Endodermal cell (in vitro differentiated cells): ENCODE results near the gene RBM34. TPM values are rescaled to one million over a fixed set of nuclear protein-coding genes. Genes with fewer than 3 reads are reported as not detected.
"Not testable (repeated sequence)": the region's sequence is repeated elsewhere in the genome, so short reads cannot be mapped to it uniquely, and the experiment has no call there.

ENCODE experiments used
- DNase-seq: peaks from one replicate; pipeline ENCODE4 v3.0.0-alpha.2; 2017
- H3K27ac ChIP-seq: 2 replicates; pipeline ENCODE4 v1.5.1; 2013; ENCODE audit warnings: mild to moderate bottlenecking, low read depth, low read length, moderate library complexity
- H3K27me3 ChIP-seq: 2 replicates; pipeline ENCODE4 v1.6.1; 2013; ENCODE audit warnings: mild to moderate bottlenecking, low read length, moderate library complexity; ENCODE audit not compliant: insufficient read depth, control insufficient read depth, poor library complexity, severe bottlenecking
- H3K36me3 ChIP-seq: 2 replicates; pipeline ENCODE4 v1.7.0; 2013; ENCODE audit warnings: mild to moderate bottlenecking, low read length, moderate library complexity; ENCODE audit not compliant: control insufficient read depth, insufficient read depth
- H3K4me1 ChIP-seq: one replicate; pipeline ENCODE4 v1.7.0; 2013; ENCODE audit warnings: low read length; ENCODE audit not compliant: control insufficient read depth, insufficient read depth
- H3K4me3 ChIP-seq: 2 replicates; pipeline ENCODE4 v1.5.1; 2013; ENCODE audit warnings: mild to moderate bottlenecking, low read length, moderate library complexity
- H3K9ac ChIP-seq: 2 replicates; pipeline ENCODE4 v1.6.1; 2013; ENCODE audit warnings: mild to moderate bottlenecking, low read length, moderate library complexity; ENCODE audit not compliant: poor library complexity, severe bottlenecking; ENCODE audit errors: extremely low read depth
- H3K9me3 ChIP-seq: 2 replicates; pipeline ENCODE4 v1.6.1; 2013; ENCODE audit warnings: mild to moderate bottlenecking, low read length, moderate library complexity; ENCODE audit not compliant: control insufficient read depth
- H3K27ac Mint-ChIP-seq: 2 replicates; pipeline ENCODE4 v1.8.0; 2020; ENCODE audit warnings: mixed read lengths
- H3K27me3 Mint-ChIP-seq: 2 replicates; pipeline ENCODE4 v1.8.0; 2021; ENCODE audit warnings: mild to moderate bottlenecking, mixed read lengths; ENCODE audit not compliant: insufficient read depth
- H3K36me3 Mint-ChIP-seq: 2 replicates; pipeline ENCODE4 v1.8.0; 2020; ENCODE audit warnings: low read depth, mixed read lengths
- H3K4me1 Mint-ChIP-seq: 2 replicates; pipeline ENCODE4 v1.8.0; 2020; ENCODE audit warnings: mixed read lengths
- H3K4me3 Mint-ChIP-seq: 2 replicates; pipeline ENCODE4 v1.8.0; 2020; ENCODE audit warnings: mild to moderate bottlenecking, moderate library complexity, mixed read lengths
- H3K9me3 Mint-ChIP-seq: 2 replicates; pipeline ENCODE4 v1.8.0; 2020; ENCODE audit warnings: mild to moderate bottlenecking, mixed read lengths
- WGBS, 2 experiments: methylation state at CpG; one replicate each; pipeline versions ENCODE4 v1.1.5 to v1.1.7; 2013; ENCODE audit warnings: missing lambda C conversion rate in 2 of 2, mixed read lengths in 1 of 2; ENCODE audit not compliant: insufficient coverage in 1 of 2, insufficient read length in 1 of 2; 5-methylcytosine and 5-hydroxymethylcytosine counted together
- microRNA-seq: library from miRNA; unstranded; fragments of <30 nt; microRNA quantifications from one replicate; pipeline ENCODE4 v1.2.0, GENCODE V29; 2020; ENCODE audit warnings: borderline microRNAs expressed
- total RNA-seq, 2 donors: library from RNA; stranded (reverse); fragmentation: NEBNext Ultra II Directional in 1 of 2; extraction: Animal tissue kit (Norgen Biotek cat#: 25700) in 1 of 2; gene quantifications; 2 replicates in 1 of 2; 3 replicates in 1 of 2; pipeline ENCODE4 v1.2.1, GENCODE V29; 2021
- TF ChIP-seq, protein P1 (sequence below): fragments of 200-600 bp; sonication (generic); conservative IDR thresholded peaks from 2 replicates; pipeline ENCODE4 v1.5.0; 2021; ENCODE audit warnings: antibody characterized with exemption, mild to moderate bottlenecking

RBM34 gene
- total RNA-seq, 2 donors from 2014 or later: 104 to 127 TPM

DNA sequence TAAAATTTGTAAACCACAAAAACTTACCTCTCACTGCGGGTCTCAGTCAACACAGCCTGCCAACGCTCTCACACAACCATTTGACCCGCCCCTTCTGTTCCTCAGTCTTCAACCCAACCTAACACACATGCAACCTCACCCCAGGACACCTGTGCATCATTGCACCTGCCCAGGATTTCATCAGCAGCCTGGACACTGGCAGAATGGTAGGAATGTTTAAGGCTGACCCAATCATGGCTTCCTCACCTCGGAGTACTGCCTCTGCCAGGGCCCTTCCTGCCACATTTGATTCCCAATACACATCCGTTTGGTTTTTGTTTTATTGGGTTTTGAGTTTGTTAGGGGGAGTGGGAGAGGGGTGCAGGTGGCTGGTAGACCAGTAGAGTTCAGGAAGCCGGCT lies 73.1 kb downstream of the RBM34 start:
- H3K4me1 ChIP-seq: peaks cover 9% of the 10 kb centered on the region
- Mint-ChIP-seq H3K9me3 (no peaks in the 10 kb centered on the region), H3K4me3 (no peak overlapping the region), H3K4me1 (peaks cover 23% of the 10 kb centered on the region), H3K36me3 (no peaks in the 10 kb centered on the region), H3K27me3 (no peaks in the 10 kb centered on the region), H3K27ac (peak overlapping the region; percentile 30)
- H3K27me3 ChIP-seq: no peaks in the 10 kb centered on the region
- 82 to 90% methylated on average over 2 to 6 of the region's 6 CpGs for WGBS, 2 experiments
- H3K9ac ChIP-seq: no peak overlapping the region
- peak; percentile 62 for DNase-seq
- no peaks in the 10 kb centered on the region for H3K36me3 ChIP-seq
- H3K9me3 ChIP-seq: no peaks in the 10 kb centered on the region
- TF ChIP-seq, protein P1, sequence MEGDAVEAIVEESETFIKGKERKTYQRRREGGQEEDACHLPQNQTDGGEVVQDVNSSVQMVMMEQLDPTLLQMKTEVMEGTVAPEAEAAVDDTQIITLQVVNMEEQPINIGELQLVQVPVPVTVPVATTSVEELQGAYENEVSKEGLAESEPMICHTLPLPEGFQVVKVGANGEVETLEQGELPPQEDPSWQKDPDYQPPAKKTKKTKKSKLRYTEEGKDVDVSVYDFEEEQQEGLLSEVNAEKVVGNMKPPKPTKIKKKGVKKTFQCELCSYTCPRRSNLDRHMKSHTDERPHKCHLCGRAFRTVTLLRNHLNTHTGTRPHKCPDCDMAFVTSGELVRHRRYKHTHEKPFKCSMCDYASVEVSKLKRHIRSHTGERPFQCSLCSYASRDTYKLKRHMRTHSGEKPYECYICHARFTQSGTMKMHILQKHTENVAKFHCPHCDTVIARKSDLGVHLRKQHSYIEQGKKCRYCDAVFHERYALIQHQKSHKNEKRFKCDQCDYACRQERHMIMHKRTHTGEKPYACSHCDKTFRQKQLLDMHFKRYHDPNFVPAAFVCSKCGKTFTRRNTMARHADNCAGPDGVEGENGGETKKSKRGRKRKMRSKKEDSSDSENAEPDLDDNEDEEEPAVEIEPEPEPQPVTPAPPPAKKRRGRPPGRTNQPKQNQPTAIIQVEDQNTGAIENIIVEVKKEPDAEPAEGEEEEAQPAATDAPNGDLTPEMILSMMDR: no peak
- H3K27ac ChIP-seq: no peak overlapping the region
- H3K4me3 ChIP-seq: no peak overlapping the region

DNA sequence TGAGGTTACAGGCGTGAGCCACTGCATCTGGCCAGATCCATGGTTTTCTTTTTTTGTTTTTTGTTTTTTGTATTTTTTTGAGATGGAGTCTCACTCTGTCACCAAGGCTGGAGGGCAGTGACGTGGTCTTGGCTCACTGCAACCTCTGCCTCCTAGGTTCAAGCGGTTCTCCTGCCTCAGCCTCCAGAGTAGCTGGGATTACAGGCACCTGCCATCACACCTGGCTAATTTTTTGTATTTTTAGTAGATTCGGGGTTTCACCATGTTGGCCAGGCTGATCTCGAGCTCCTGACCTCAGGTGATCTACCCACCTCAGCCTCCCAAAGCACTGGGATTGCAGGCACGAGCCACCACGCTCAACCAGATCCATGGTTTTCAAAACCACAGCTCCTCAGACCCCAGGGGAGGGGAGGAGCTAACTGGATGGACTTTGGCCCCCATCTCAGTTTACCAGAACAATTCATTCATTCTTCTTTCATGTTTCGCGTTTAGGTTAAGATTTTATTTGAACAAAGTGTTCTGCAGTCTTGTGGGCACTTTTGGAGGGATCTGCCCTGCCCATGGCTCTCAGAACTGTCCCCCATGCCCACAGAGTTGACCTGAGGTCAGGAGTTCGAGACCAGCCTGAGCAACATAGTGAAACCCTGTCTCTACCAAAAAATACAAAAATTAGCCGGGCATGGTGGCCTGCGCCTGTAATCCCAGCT lies 75.5 kb downstream of the RBM34 start:
- peaks cover 19% of the 10 kb centered on the region for H3K4me1 Mint-ChIP-seq
- H3K27me3 Mint-ChIP-seq, DNase-seq: not testable (repeated sequence)

More for the DNA sequence above, 75.5 kb downstream of the RBM34 start:
- not testable (repeated sequence) for H3K27me3 ChIP-seq, H3K9me3 Mint-ChIP-seq, H3K4me3 Mint-ChIP-seq, H3K36me3 Mint-ChIP-seq, H3K27ac Mint-ChIP-seq, H3K36me3 ChIP-seq, H3K9ac ChIP-seq, H3K27ac ChIP-seq, H3K9me3 ChIP-seq, H3K4me3 ChIP-seq, H3K4me1 ChIP-seq
- WGBS, 2 experiments: 93 to 99% methylated on average over 9 to 12 of the region's 12 CpGs

Small RNA genes within 50 kb of the gene (microRNA-seq; reads per million reads assigned to microRNA genes)
- not detected for gene MIR4753

Other genes with a start within 250 kb of the RBM34 start
- 100 to 1,000 TPM; 237 to 252 TPM for gene TOMM20, start 32.4 kb downstream of the RBM34 start, total RNA-seq
- 10 to 100 TPM; 40.6 to 43.1 TPM for gene ARID4B, start 166.9 kb upstream of the RBM34 start, total RNA-seq
- 10 to 100 TPM; 56.3 to 64.6 TPM for gene GGPS1, start 167.3 kb upstream of the RBM34 start, total RNA-seq
- gene TBCE, start 206.2 kb upstream of the RBM34 start, total RNA-seq: 10 to 100 TPM; 31.8 to 33.3 TPM